ENCODE results near the gene PRKCH.

The PRKCH gene

GRCh38 chr14:61379639-61380184, 58.3 kb downstream of the PRKCH start:
- DNase-seq (ENCODE audit: low read depth in 1 of 2, low spot score in 1 of 2) = no peak
- Histone ChIP-seq H3K4me3 (replicated peaks; ENCODE audit: insufficient read depth, low read length) (no peak overlapping the region), H3K27me3 (ENCODE audit: insufficient read depth, poor library complexity, severe bottlenecking) (peaks cover 3% of the 10 kb centered on the region), H3K27ac (replicated peaks) (no peak overlapping the region)
- TF ChIP-seq CTCF (IDR thresholded peaks at IDR 0.05; ENCODE audit: insufficient read depth, low read length) = no peak
- no peak for TF ChIP-seq REST (IDR thresholded peaks at IDR 0.05; ENCODE audit: insufficient replicate concordance, low read depth)
- no peak for TF ChIP-seq POLR2AphosphoS5 (IDR thresholded peaks at IDR 0.05; ENCODE audit: low read depth)
- TF ChIP-seq GABPA (IDR thresholded peaks at IDR 0.05; ENCODE audit: low read depth) = no peak
- TF ChIP-seq SPI1 (IDR thresholded peaks at IDR 0.05; ENCODE audit: borderline replicate concordance, low read depth) = no peak

DNA sequence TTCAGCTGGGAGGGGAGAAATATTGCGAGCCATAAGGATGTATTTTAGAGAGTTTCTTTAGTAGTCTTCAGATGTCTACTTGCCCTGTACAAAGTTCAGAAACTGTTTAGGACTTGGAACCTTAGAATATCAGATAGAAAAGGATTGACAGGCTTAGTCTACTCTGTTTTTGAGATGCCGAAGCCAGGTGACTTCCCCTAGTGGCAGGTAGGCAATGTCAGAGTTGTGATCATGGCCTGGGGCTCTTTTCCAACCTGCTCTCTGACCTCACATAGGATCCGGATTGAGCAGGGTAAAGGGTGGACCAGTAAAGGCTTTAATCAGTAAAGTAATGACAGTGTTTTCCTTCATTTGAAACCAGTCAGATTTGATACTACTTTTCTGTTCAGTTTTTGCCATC, 59.6 kb downstream of the PRKCH start:
- Histone ChIP-seq H3K27me3 (ENCODE audit: insufficient read depth, poor library complexity, severe bottlenecking) (peaks cover 6% of the 10 kb centered on the region), H3K27ac (replicated peaks) (no peak overlapping the region), H3K4me3 (replicated peaks; ENCODE audit: insufficient read depth, low read length) (no peak overlapping the region)
- no peak for TF ChIP-seq SPI1 (IDR thresholded peaks at IDR 0.05; ENCODE audit: borderline replicate concordance, low read depth)
- TF ChIP-seq REST (IDR thresholded peaks at IDR 0.05; ENCODE audit: insufficient replicate concordance, low read depth) = no peak
- no peak for DNase-seq (ENCODE audit: low read depth in 1 of 2, low spot score in 1 of 2)

GRCh38 chr14:61381553-61381952, 60.2 kb downstream of the PRKCH start:
- Histone ChIP-seq H3K27ac (replicated peaks) (no peak overlapping the region), H3K27me3 (ENCODE audit: insufficient read depth, poor library complexity, severe bottlenecking) (peaks cover 6% of the 10 kb centered on the region), H3K4me3 (replicated peaks; ENCODE audit: insufficient read depth, low read length) (no peak overlapping the region)
- no peak for TF ChIP-seq REST (IDR thresholded peaks at IDR 0.05; ENCODE audit: insufficient replicate concordance, low read depth)
- no peak for TF ChIP-seq POLR2AphosphoS5 (IDR thresholded peaks at IDR 0.05; ENCODE audit: low read depth)
- no peak for TF ChIP-seq GABPA (IDR thresholded peaks at IDR 0.05; ENCODE audit: low read depth)
- TF ChIP-seq CTCF (IDR thresholded peaks at IDR 0.05; ENCODE audit: insufficient read depth, low read length) = no peak
- TF ChIP-seq SPI1 (IDR thresholded peaks at IDR 0.05; ENCODE audit: borderline replicate concordance, low read depth) = no peak
- DNase-seq (ENCODE audit: low read depth in 1 of 2, low spot score in 1 of 2) = no peak
